Right atrium auricular region (tissue), 2 donors: ENCODE data around the gene FRMD8. TPM values are rescaled to one million over a fixed set of nuclear protein-coding genes. Genes with fewer than 3 reads are reported as not detected.

ENCODE experiments used
- DNase-seq: peaks from one replicate; pipeline ENCODE4 v3.0.0-alpha.2; 2019; ENCODE audit warnings: low spot score
- H3K27ac ChIP-seq, 2 donors: fragments of 200-600 bp; sonication (generic); 1 replicate in 1 of 2; 2 replicates in 1 of 2; pipeline ENCODE4 v1.5.1; 2016 to 2019
- H3K27me3 ChIP-seq, 2 donors: fragments of 200-600 bp; sonication (generic); one replicate each; pipeline versions ENCODE4 v1.5.1 to v1.6.0; 2017 to 2019
- H3K36me3 ChIP-seq: fragments of 200-600 bp; sonication (generic); one replicate; pipeline ENCODE4 v1.5.1; 2016
- H3K4me1 ChIP-seq, 2 donors: fragments of 200-600 bp; sonication (generic); one replicate each; pipeline versions ENCODE4 v1.5.1 to v1.6.0; 2017 to 2019
- H3K4me3 ChIP-seq, 2 donors: fragments of 200-600 bp; sonication (generic); 1 replicate in 1 of 2; 2 replicates in 1 of 2; pipeline ENCODE4 v1.5.1; 2017 to 2019; ENCODE audit warnings: mild to moderate bottlenecking in 1 of 2, moderate library complexity in 1 of 2
- H3K9me3 ChIP-seq, 2 donors: fragments of 200-600 bp; sonication (generic); one replicate each; pipeline ENCODE4 v1.5.1; 2019
- total RNA-seq, 2 donors: library from RNA; depleted of rRNA; stranded (reverse); fragments of >200 nt; gene quantifications; one replicate each; pipeline ENCODE4 v1.1.0, GENCODE V29; 2016
- TF ChIP-seq, protein P1 (sequence below), 2 donors: fragments of 200-600 bp; sonication (generic); IDR thresholded peaks; one replicate each; pipeline ENCODE4 v1.5.1; 2019; ENCODE audit warnings: antibody characterized with exemption in 2 of 2

Gene FRMD8
- total RNA-seq, 2 donors from 2014 or later, result 10.2 to 23.8 TPM

GRCh38 chr11:65395961-65396530 lies 9.6 kb downstream of the FRMD8 start:
- TF ChIP-seq, protein P1, sequence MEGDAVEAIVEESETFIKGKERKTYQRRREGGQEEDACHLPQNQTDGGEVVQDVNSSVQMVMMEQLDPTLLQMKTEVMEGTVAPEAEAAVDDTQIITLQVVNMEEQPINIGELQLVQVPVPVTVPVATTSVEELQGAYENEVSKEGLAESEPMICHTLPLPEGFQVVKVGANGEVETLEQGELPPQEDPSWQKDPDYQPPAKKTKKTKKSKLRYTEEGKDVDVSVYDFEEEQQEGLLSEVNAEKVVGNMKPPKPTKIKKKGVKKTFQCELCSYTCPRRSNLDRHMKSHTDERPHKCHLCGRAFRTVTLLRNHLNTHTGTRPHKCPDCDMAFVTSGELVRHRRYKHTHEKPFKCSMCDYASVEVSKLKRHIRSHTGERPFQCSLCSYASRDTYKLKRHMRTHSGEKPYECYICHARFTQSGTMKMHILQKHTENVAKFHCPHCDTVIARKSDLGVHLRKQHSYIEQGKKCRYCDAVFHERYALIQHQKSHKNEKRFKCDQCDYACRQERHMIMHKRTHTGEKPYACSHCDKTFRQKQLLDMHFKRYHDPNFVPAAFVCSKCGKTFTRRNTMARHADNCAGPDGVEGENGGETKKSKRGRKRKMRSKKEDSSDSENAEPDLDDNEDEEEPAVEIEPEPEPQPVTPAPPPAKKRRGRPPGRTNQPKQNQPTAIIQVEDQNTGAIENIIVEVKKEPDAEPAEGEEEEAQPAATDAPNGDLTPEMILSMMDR (IDR thresholded peaks at IDR 0.05), result no peak
- no peak overlapping the region for H3K27ac ChIP-seq
- no peak for DNase-seq
- no peaks in the 10 kb centered on the region for H3K27me3 ChIP-seq
- no peaks in the 10 kb centered on the region for H3K9me3 ChIP-seq
- peaks cover 0 to 12% of the 10 kb centered on the region in 2 donors for H3K4me1 ChIP-seq
- H3K4me3 ChIP-seq, result no peak overlapping the region
- H3K36me3 ChIP-seq, result peaks cover 73% of the 10 kb centered on the region

- Histone ChIP-seq H3K27ac (no peak overlapping the region), H3K9me3 (no peaks in the 10 kb centered on the region), H3K4me1 (peaks cover 0 to 2% of the 10 kb centered on the region in 2 donors), H3K36me3 (peaks cover 82% of the 10 kb centered on the region), H3K27me3 (no peaks in the 10 kb centered on the region), H3K4me3 (no peak overlapping the region)
- TF ChIP-seq, protein P1 (IDR thresholded peaks at IDR 0.05), result no peak
- no peak for DNase-seq
These were observed 10.6 kb downstream of the FRMD8 start for GRCh38 chr11:65396769-65397745.

GRCh38 chr11:65398362-65398910 lies 12.0 kb downstream of the FRMD8 start:
- Histone ChIP-seq H3K27me3 (no peaks in the 10 kb centered on the region), H3K4me1 (no peaks in the 10 kb centered on the region), H3K9me3 (no peaks in the 10 kb centered on the region), H3K27ac (no peak overlapping the region), H3K4me3 (no peak overlapping the region), H3K36me3 (peaks cover 83% of the 10 kb centered on the region)
- TF ChIP-seq, protein P1 (IDR thresholded peaks at IDR 0.05), result no peak
- no peak for DNase-seq

DNA sequence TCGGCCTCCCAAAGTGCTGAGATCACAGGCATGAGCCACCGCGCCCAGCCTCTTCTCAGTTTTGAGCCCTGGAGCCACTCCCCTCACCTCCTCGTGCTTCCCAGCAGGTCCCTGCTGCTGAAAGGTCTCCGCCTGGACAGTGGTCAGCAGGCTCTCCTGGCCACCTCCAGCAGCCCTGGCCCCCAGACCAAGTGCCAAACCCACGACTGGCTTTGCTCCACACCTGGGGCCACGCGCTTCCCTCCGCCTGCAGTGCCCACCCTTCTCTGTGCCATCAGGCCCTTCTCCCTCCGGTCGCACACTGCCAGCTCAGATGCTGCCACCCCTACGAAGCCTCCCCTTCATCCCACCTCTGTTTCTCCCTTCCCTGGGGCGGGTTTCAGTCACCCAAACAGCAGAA lies 12.8 kb downstream of the FRMD8 start:
- no peak overlapping the region for H3K4me3 ChIP-seq
- TF ChIP-seq, protein P1 (IDR thresholded peaks at IDR 0.05), result no peak
- H3K27ac ChIP-seq, result no peak overlapping the region
- no peaks in the 10 kb centered on the region for H3K9me3 ChIP-seq
- peaks cover 75% of the 10 kb centered on the region for H3K36me3 ChIP-seq
- peaks cover 0 to 6% of the 10 kb centered on the region in 2 donors for H3K4me1 ChIP-seq
- H3K27me3 ChIP-seq, result no peaks in the 10 kb centered on the region
- DNase-seq, result no peak

GRCh38 chr11:65399845-65400244 lies 13.4 kb downstream of the FRMD8 start:
- TF ChIP-seq, protein P1 (IDR thresholded peaks at IDR 0.05), result no peak

More at GRCh38 chr11:65399845-65400244, 13.4 kb downstream of the FRMD8 start:
- no peaks in the 10 kb centered on the region for H3K27me3 ChIP-seq
- H3K27ac ChIP-seq, result no peak overlapping the region
- peaks cover 75% of the 10 kb centered on the region for H3K36me3 ChIP-seq
- no peaks in the 10 kb centered on the region for H3K9me3 ChIP-seq
- DNase-seq, result no peak
- H3K4me3 ChIP-seq, result no peak overlapping the region
- peaks cover 0 to 12% of the 10 kb centered on the region in 2 donors for H3K4me1 ChIP-seq
